ENCODE results near the gene COQ5. TPM values are rescaled to one million over a fixed set of nuclear protein-coding genes. Genes with fewer than 3 reads are reported as not detected.
"Not testable (repeated sequence)": the region's sequence is repeated elsewhere in the genome, so short reads cannot be mapped to it uniquely, and the experiment has no call there.

COQ5 gene
- total and polyA plus RNA-seq, 4 donors: 32.3 to 44.7 (median 41.0) TPM

GRCh38 chr12:120532701-120533238 is 3.8 kb upstream of the COQ5 start:
- WGBS (ENCODE audit: insufficient coverage): 93% methylated on average over 4 of the region's 4 CpGs
- Histone ChIP-seq H3K27me3 (ENCODE audit: control insufficient read depth, insufficient read depth, low read length) (no peaks in the 10 kb centered on the region), H3K36me3 (ENCODE audit: control insufficient read depth, insufficient read depth, low read length) (peaks cover 12% of the 10 kb centered on the region), H3K27ac (ENCODE audit: low read depth, low read length) (no peak overlapping the region), H3K9me3 (ENCODE audit: control insufficient read depth, insufficient read depth, low read length) (no peaks in the 10 kb centered on the region), H3K4me3 (ENCODE audit: low read depth, low read length) (no peak overlapping the region), H3K4me1 (ENCODE audit: control insufficient read depth, insufficient read depth, low read length) (peaks cover 24% of the 10 kb centered on the region)
- DNase-seq (ENCODE audit: low read depth in 4 of 6, low spot score in 6 of 6): no peak

- H3K27ac ChIP-seq (ENCODE audit: low read depth, low read length): peak overlapping the region; percentile 95
- DNase-seq (ENCODE audit: low read depth in 4 of 6, low spot score in 6 of 6); H3K4me1 ChIP-seq (ENCODE audit: control insufficient read depth, insufficient read depth, low read length); H3K27me3 ChIP-seq (ENCODE audit: control insufficient read depth, insufficient read depth, low read length); H3K36me3 ChIP-seq (ENCODE audit: control insufficient read depth, insufficient read depth, low read length); H3K4me3 ChIP-seq (ENCODE audit: low read depth, low read length); H3K9me3 ChIP-seq (ENCODE audit: control insufficient read depth, insufficient read depth, low read length): not testable (repeated sequence)
Observed at GRCh38 chr12:120530418-120530761, 1.4 kb upstream of the COQ5 start.

DNA sequence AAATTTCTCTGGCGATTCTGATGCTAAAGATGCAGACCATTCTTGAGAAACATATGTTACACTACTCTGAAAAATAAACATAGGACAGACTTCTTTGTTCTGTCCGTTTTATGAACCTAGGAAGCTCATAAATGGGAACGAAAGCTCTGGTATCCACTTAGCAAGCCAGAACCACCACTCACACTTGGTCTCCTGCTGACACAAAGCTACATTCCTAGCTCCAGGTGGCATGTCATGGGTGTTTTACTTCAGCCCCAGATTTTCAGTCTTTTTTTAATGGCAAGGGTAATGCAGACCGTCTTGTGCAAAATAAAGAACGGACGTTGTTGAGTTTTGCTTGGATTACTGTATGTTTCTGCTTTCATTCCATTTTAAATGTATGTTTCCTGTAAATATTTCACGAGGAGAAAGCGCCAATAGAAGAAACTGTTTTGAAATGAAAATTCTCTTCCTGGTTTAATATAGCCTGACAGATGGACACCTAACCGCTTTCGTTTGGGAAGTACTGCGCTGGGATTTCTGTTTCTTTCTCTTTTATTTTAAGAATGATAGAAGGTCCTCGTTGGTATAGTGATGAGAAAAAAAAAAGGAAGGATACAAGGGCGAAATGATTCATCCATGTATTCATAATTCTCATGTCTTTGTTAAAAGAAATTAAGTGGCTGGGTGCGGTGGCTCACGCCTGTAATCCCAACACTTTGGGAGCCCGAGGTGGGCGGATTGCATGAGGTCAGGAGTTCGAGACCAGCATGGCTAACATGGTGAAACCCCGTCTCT is 871 bp upstream of the COQ5 start:
- peaks cover 8% of the 10 kb centered on the region for H3K4me1 ChIP-seq (ENCODE audit: control insufficient read depth, insufficient read depth, low read length)
- peak in 3 of 6 donors; percentile 5 to 66 (median 61) for DNase-seq (ENCODE audit: low read depth in 4 of 6, low spot score in 6 of 6)
- WGBS (ENCODE audit: insufficient coverage): 33% methylated on average over 5 of the region's 19 CpGs
- H3K27ac ChIP-seq (ENCODE audit: low read depth, low read length): peak overlapping the region; percentile 95
- H3K9me3 ChIP-seq (ENCODE audit: control insufficient read depth, insufficient read depth, low read length): no peaks in the 10 kb centered on the region
- peaks cover 6% of the 10 kb centered on the region for H3K36me3 ChIP-seq (ENCODE audit: control insufficient read depth, insufficient read depth, low read length)
- H3K4me3 ChIP-seq (ENCODE audit: low read depth, low read length): peak overlapping the region; percentile 83
- no peaks in the 10 kb centered on the region for H3K27me3 ChIP-seq (ENCODE audit: control insufficient read depth, insufficient read depth, low read length)

- 97% methylated on average over 9 of the region's 9 CpGs for WGBS (ENCODE audit: insufficient coverage)
- Histone ChIP-seq H3K27me3 (ENCODE audit: control insufficient read depth, insufficient read depth, low read length) (no peaks in the 10 kb centered on the region), H3K4me3 (ENCODE audit: low read depth, low read length) (no peak overlapping the region), H3K4me1 (ENCODE audit: control insufficient read depth, insufficient read depth, low read length) (no peaks in the 10 kb centered on the region), H3K36me3 (ENCODE audit: control insufficient read depth, insufficient read depth, low read length) (peaks cover 29% of the 10 kb centered on the region), H3K27ac (ENCODE audit: low read depth, low read length) (no peak overlapping the region), H3K9me3 (ENCODE audit: control insufficient read depth, insufficient read depth, low read length) (no peaks in the 10 kb centered on the region)
- DNase-seq (ENCODE audit: low read depth in 4 of 6, low spot score in 6 of 6): no peak
Observed at GRCh38 chr12:120522568-120522967, 6.4 kb downstream of the COQ5 start.

DNA sequence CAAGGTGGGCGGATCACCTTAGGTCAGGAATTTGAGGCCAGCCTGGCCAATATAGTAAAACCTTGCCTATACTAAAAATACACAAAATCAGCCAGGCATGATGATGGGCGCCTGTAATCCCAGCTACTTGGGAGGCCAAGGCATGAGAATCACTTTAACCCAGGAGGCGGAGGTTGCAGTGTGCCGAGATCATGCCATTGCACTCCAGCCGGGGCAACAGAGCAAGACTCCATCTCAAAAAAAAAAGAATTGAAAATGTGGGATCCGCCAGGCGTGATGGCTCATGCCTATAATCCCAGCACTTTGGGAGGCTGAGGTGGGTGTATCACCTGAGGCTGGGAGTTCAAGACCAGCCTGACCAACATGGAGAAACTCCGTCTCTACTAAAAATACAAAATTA is 9.6 kb downstream of the COQ5 start:
- DNase-seq (ENCODE audit: low read depth in 4 of 6, low spot score in 6 of 6); H3K27ac ChIP-seq (ENCODE audit: low read depth, low read length); H3K27me3 ChIP-seq (ENCODE audit: control insufficient read depth, insufficient read depth, low read length); H3K4me1 ChIP-seq (ENCODE audit: control insufficient read depth, insufficient read depth, low read length); H3K4me3 ChIP-seq (ENCODE audit: low read depth, low read length); H3K9me3 ChIP-seq (ENCODE audit: control insufficient read depth, insufficient read depth, low read length): not testable (repeated sequence)
- 95% methylated on average over 8 of the region's 8 CpGs for WGBS (ENCODE audit: insufficient coverage)
- peaks cover 29% of the 10 kb centered on the region for H3K36me3 ChIP-seq (ENCODE audit: control insufficient read depth, insufficient read depth, low read length)

DNA sequence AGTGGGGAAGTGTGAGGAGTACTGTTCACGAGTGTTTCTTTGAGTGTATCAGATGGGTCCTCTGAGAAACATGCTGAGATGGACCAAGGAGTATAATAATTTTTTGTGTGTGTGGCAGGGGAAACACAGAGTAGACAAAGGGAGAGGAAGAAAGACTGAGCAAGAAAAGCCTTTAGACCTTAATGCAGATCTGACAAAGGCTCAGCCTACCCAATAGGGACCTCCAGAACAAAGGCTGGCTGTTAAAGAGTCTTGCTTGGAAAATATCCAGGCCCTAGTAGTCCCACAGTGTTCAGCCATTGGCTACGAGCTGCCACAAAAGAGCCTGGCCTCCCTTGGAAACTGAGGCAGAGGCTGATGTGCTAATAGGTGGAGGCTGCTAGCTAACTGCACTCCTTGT is 13.5 kb downstream of the COQ5 start:
- H3K4me3 ChIP-seq (ENCODE audit: low read depth, low read length): no peak overlapping the region

GRCh38 chr12:120514002-120514401 is 15.0 kb downstream of the COQ5 start:
- H3K4me3 ChIP-seq (ENCODE audit: low read depth, low read length): no peak overlapping the region
- peaks cover 17% of the 10 kb centered on the region for H3K4me1 ChIP-seq (ENCODE audit: control insufficient read depth, insufficient read depth, low read length)
- peak overlapping the region; percentile 81 for H3K27ac ChIP-seq (ENCODE audit: low read depth, low read length)
- 92% methylated on average over 2 of the region's 7 CpGs for WGBS (ENCODE audit: insufficient coverage)
- H3K27me3 ChIP-seq (ENCODE audit: control insufficient read depth, insufficient read depth, low read length): no peaks in the 10 kb centered on the region
- H3K9me3 ChIP-seq (ENCODE audit: control insufficient read depth, insufficient read depth, low read length): no peaks in the 10 kb centered on the region
- peaks cover 29% of the 10 kb centered on the region for H3K36me3 ChIP-seq (ENCODE audit: control insufficient read depth, insufficient read depth, low read length)
- DNase-seq (ENCODE audit: low read depth in 4 of 6, low spot score in 6 of 6): peak in 1 of 6 donors; percentile 59

More for the DNA sequence above, 13.5 kb downstream of the COQ5 start:
- 45% methylated on average over 2 of the region's 2 CpGs for WGBS (ENCODE audit: insufficient coverage)
- no peaks in the 10 kb centered on the region for H3K27me3 ChIP-seq (ENCODE audit: control insufficient read depth, insufficient read depth, low read length)
- peaks cover 17% of the 10 kb centered on the region for H3K4me1 ChIP-seq (ENCODE audit: control insufficient read depth, insufficient read depth, low read length)
- no peaks in the 10 kb centered on the region for H3K9me3 ChIP-seq (ENCODE audit: control insufficient read depth, insufficient read depth, low read length)
- peaks cover 17% of the 10 kb centered on the region for H3K36me3 ChIP-seq (ENCODE audit: control insufficient read depth, insufficient read depth, low read length)
- H3K27ac ChIP-seq (ENCODE audit: low read depth, low read length): no peak overlapping the region
- no peak for DNase-seq (ENCODE audit: low read depth in 4 of 6, low spot score in 6 of 6)

DNA sequence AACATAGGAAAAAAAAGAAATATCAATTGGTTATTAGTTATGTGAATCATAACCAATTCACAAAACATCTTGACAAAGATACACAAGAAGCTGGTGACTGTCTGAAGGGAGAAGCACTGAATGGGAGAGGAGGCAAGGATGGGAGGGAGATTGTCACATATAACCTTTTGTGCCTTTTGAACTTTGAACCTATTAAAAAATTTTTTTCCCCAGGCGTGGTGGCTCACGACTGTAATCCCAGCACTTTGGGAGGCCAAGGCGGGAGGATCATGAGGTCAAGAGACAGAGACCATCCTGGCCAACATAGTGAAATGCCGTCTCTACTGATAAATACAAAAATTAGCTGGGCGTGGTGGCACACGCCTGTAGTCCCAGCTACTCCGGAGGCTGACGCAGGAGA is 20.4 kb downstream of the COQ5 start:
- Histone ChIP-seq H3K9me3 (ENCODE audit: control insufficient read depth, insufficient read depth, low read length) (no peaks in the 10 kb centered on the region), H3K27me3 (ENCODE audit: control insufficient read depth, insufficient read depth, low read length) (no peaks in the 10 kb centered on the region), H3K4me1 (ENCODE audit: control insufficient read depth, insufficient read depth, low read length) (peaks cover 4% of the 10 kb centered on the region), H3K4me3 (ENCODE audit: low read depth, low read length) (no peak overlapping the region), H3K27ac (ENCODE audit: low read depth, low read length) (no peak overlapping the region), H3K36me3 (ENCODE audit: control insufficient read depth, insufficient read depth, low read length) (peaks cover 37% of the 10 kb centered on the region)
- DNase-seq (ENCODE audit: low read depth in 4 of 6, low spot score in 6 of 6): no peak
- 95% methylated on average over 6 of the region's 8 CpGs for whole genome bisulfite sequencing (ENCODE audit: insufficient coverage)

GRCh38 chr12:120504587-120504986 is 24.4 kb downstream of the COQ5 start:
- no peak overlapping the region for H3K4me3 ChIP-seq (ENCODE audit: low read depth, low read length)
- no peak for DNase-seq (ENCODE audit: low read depth in 4 of 6, low spot score in 6 of 6)
- peaks cover 53% of the 10 kb centered on the region for H3K36me3 ChIP-seq (ENCODE audit: control insufficient read depth, insufficient read depth, low read length)
- no peaks in the 10 kb centered on the region for H3K4me1 ChIP-seq (ENCODE audit: control insufficient read depth, insufficient read depth, low read length)
- no peaks in the 10 kb centered on the region for H3K9me3 ChIP-seq (ENCODE audit: control insufficient read depth, insufficient read depth, low read length)
- WGBS (ENCODE audit: insufficient coverage): 85% methylated on average over 2 of the region's 4 CpGs
- no peak overlapping the region for H3K27ac ChIP-seq (ENCODE audit: low read depth, low read length)
- H3K27me3 ChIP-seq (ENCODE audit: control insufficient read depth, insufficient read depth, low read length): no peaks in the 10 kb centered on the region

DNA sequence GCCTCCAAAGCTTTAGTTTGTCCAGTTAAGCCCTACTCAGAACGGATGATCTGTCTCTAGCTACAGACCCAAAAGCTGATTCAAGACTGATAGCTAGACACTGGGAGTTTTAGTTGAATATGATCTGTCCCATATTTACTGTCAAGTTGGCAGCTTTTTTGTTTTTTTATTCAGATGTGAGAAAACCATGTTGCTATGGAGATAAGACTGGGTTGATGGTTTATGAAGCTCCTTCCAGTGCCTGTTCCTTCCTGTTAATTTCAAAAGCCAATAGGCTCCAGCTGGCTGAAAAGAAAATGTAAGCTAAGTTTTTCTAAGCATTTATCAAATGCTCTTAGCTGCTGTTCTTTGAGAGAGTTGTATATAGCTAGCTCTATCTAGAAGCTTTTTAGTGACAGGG is 28.4 kb downstream of the COQ5 start:
- Histone ChIP-seq H3K27me3 (ENCODE audit: control insufficient read depth, insufficient read depth, low read length) (no peaks in the 10 kb centered on the region), H3K4me3 (ENCODE audit: low read depth, low read length) (no peak overlapping the region), H3K27ac (ENCODE audit: low read depth, low read length) (no peak overlapping the region), H3K9me3 (ENCODE audit: control insufficient read depth, insufficient read depth, low read length) (no peaks in the 10 kb centered on the region), H3K4me1 (ENCODE audit: control insufficient read depth, insufficient read depth, low read length) (no peaks in the 10 kb centered on the region), H3K36me3 (ENCODE audit: control insufficient read depth, insufficient read depth, low read length) (peaks cover 29% of the 10 kb centered on the region)
- WGBS (ENCODE audit: insufficient coverage): no CpG with 5 or more reads among the region's 1 CpG
- DNase-seq (ENCODE audit: low read depth in 4 of 6, low spot score in 6 of 6): peak in 1 of 6 donors; percentile 85
